Fibroblast of pulmonary artery (primary cell): ENCODE measurements around the gene NTN3.
"Not testable (repeated sequence)": the region's sequence is repeated elsewhere in the genome, so short reads cannot be mapped to it uniquely, and the experiment has no call there.

Experiments used
- DNase-seq: peaks from one replicate; pipeline ENCODE4 v3.0.0-alpha.2; 2010; ENCODE audit warnings: low read depth
- H3K4me3 ChIP-seq: replicated peaks from 2 replicates; pipeline ENCODE4 v1.5.1; 2011; ENCODE audit warnings: low read depth, mild to moderate bottlenecking, control low read depth, low read length, moderate library complexity
- TF ChIP-seq, protein P1 (sequence below): IDR thresholded peaks from 2 replicates; pipeline ENCODE4 v1.5.1; 2011; ENCODE audit warnings: mild to moderate bottlenecking, control low read depth, low read length, inconsistent platforms; ENCODE audit errors: missing control alignments

The NTN3 gene

DNA sequence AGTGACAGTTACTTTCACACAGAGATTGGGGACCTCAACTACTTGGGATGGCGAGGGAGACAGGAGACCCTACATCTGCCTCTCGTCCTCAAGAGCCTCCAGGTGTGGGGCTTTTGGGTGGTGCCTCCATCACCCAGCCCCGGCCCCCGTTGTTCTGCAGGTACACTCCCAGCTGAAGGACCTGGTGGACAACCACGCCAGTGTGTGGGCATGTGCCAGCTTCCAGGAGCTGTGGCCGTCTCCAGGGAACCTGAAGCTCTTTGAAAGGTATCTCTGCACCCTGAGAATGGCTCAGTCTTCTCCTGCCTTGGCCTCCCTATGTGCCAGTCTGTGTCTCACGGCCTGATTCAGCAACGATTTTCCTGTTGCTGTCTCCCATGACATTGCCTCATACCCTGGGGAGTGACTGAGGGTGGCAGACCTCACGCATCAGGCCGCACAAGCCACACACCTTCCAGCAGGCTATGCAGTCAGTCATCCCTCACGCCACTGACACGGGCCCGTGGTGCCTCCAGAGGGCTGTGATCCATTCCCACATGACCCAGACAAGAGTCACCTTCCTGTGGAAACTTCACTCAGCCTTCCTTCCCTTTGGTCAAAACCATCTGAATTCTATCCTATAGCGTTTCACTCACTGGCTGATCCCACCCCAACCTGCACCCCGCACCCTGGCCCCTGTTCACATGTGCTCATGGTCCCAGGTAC, 38.1 kb upstream of the NTN3 start:
- no peak overlapping the region for H3K4me3 ChIP-seq
- TF ChIP-seq, protein P1, sequence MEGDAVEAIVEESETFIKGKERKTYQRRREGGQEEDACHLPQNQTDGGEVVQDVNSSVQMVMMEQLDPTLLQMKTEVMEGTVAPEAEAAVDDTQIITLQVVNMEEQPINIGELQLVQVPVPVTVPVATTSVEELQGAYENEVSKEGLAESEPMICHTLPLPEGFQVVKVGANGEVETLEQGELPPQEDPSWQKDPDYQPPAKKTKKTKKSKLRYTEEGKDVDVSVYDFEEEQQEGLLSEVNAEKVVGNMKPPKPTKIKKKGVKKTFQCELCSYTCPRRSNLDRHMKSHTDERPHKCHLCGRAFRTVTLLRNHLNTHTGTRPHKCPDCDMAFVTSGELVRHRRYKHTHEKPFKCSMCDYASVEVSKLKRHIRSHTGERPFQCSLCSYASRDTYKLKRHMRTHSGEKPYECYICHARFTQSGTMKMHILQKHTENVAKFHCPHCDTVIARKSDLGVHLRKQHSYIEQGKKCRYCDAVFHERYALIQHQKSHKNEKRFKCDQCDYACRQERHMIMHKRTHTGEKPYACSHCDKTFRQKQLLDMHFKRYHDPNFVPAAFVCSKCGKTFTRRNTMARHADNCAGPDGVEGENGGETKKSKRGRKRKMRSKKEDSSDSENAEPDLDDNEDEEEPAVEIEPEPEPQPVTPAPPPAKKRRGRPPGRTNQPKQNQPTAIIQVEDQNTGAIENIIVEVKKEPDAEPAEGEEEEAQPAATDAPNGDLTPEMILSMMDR = no peak
- no peak for DNase-seq

DNA sequence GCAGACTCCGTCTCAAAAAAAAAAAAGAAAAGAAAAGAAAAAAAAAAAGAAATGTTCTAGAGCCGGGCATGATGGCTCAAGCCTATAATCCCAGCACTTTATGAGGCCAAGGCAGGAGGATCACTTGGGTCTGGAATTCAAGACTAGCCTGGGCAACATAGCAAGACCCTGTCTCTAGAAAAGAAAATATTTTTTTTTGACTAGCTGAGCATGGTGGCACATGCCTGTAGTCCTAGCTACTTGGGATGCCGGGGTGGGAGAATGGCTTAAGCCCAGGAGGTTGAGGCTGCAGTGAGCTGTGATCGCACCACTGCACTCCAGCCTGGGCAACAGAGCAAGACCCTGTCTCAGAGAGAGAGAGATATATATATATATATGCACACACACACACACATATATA, 35.9 kb upstream of the NTN3 start:
- DNase-seq = not testable (repeated sequence)

DNA sequence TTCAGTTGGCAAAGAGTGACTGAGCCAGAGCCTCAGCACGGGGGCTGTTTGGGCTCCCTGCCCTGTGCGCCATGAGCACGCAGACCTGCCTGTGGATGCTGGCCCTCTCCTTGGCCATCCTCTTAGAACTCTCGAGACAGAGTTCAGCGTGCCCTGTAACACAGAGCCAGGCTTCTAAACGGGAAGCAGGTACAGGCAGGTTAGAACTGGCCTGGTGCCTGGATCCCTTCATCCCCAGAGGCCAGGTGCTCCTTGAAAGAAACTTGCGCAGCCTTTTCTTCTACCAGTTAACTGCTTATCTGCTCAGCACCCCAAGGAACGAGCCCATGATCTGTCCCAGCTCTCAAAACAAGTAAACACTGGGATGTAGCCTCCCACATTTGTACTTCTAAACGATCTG, 35.0 kb upstream of the NTN3 start:
- TF ChIP-seq, protein P1 = no peak
- H3K4me3 ChIP-seq = no peak overlapping the region
- no peak for DNase-seq

More for the DNA sequence above, 35.9 kb upstream of the NTN3 start:
- not testable (repeated sequence) for H3K4me3 ChIP-seq

DNA sequence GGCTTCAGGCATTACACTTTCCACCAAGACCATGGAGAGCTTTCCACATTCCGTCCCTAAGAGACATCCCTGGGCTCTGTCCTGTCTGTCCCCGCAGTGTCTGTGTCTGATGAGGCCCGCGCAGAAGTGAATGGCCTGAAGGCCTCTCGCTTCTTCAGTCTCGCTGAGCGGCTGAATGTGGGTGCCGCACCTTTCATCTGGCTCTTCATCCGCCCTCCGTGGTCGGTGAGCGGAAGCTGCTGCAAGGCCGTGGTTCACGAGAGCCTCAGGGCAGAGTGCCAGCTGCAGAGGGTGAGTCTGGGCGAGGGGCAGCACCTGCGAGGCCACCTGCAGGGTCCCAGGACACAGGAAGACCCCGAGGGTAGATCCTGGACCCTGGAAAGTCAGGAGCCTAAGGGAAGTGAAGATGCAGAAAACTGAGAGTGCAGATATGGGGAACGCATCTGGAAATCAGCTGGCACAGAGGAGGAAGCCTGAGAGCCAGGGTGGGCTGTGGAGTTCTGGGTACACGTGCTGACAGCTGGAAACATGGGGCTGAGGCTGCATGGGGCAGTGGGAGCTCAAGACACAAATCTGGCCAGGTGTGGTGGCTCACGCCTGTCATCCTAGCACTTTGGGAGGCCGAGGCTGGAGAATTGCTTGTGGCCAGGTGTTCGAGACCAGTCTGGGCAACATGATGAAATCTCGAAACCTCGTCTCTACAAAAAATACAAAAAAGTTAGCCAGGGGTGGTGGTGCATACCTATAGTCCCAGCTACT, 33.9 kb upstream of the NTN3 start:
- H3K4me3 ChIP-seq = no peak overlapping the region
- DNase-seq = no peak
- TF ChIP-seq, protein P1 = no peak

DNA sequence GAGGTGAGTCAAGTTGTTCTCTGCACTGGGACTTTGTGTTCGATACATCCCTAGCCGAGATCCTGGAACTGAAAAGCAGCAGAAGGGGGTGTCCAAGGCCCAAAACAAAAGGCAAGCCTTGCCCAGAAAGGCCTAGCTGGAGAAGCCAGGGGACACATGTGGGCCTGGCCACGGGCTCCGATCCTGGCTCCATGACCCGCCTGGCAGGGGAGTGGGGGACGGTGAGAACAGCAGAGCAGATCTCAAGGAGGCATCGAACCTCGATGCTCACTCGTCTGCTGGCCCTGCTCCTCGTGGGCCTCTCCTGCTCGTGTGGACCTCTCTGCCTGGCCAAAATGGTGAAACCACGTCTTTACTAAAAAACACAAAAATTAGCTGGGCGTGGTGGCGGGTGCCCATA, 33.0 kb upstream of the NTN3 start:
- no peak for DNase-seq
- TF ChIP-seq, protein P1 = no peak

DNA sequence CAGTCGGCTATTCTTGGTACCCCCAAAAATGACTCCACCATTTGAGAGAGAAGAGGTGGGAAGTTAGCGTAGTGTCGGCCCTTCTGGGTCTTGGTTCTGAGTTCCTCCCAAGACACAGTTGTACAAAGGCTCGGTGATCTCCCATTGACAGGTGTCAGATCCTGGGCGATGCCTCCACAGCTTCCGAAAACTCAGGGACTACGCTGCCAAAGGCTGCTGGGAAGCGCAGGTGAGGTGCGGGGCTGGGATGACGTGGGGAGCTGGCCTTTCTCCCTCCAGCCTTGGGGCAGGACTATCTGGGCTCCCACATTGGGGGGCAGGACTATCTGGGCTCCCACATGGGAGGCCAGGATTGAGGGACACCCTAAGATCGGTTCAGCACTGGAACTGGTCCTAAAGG, 31.5 kb upstream of the NTN3 start:
- no peak for DNase-seq
- no peak overlapping the region for H3K4me3 ChIP-seq
- TF ChIP-seq, protein P1 = no peak

More for the DNA sequence above, 33.0 kb upstream of the NTN3 start:
- H3K4me3 ChIP-seq = no peak overlapping the region

DNA sequence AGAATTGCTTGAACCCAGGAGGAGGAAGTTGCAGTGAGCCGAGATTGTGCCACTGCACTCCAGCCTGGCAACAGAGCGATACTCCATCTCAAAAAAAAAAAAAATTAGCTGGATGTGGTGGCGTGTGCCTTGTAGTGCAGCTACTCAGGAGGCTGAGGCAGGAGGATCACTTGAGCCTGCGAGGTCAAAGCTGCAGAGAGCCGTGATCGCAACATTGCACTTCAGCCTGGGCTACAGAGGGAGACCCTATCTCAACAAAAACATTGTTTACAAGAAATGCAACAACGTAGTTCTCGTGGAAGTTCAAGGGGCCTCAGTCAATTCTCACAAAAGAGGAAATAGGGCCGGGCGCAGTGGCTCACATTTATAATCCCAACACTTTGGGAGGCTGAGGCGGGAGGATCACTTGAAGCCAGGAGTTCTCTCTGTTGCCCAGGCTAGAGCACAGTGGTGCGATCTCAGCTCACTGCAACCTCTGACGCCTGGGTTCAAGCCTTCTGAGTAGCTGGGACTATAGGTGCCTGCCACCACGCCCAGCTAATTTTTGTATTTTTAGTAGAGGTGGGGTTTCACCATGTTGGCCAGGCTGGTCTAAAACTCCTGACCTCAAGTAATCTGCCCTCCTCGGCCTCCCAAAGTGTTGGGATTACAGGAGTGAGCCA, 29.8 kb upstream of the NTN3 start:
- not testable (repeated sequence) for H3K4me3 ChIP-seq, DNase-seq
